GM23338 (cell line): ENCODE data around the gene ADD1. TPM values are rescaled to one million over a fixed set of nuclear protein-coding genes. Genes with fewer than 3 reads are reported as not detected.

Experiments
- ATAC-seq: fragments of 200-7000 bp; cut with Tn5 transposase; 3 replicates; pipeline ENCODE4 v1.9.1; 2020
- DNase-seq: peaks from one replicate; pipeline ENCODE4 v3.0.0-alpha.2; 2015; ENCODE audit warnings: low spot score
- H2AFZ ChIP-seq: fragments of 200-600 bp; sonication (generic); 2 replicates; pipeline ENCODE4 v1.8.0; 2016; ENCODE audit warnings: antibody characterized with exemption, mild to moderate bottlenecking, moderate library complexity
- H3F3A ChIP-seq: fragments of 200-600 bp; sonication (generic); replicated peaks from 2 replicates; pipeline ENCODE4 v1.8.0; 2017; ENCODE audit warnings: antibody characterized with exemption, mixed run types, low read depth
- H3K27ac ChIP-seq: fragments of 200-600 bp; sonication (generic); 2 replicates; pipeline ENCODE4 v1.6.1; 2016; ENCODE audit warnings: low read depth
- H3K27me3 ChIP-seq: fragments of 200-600 bp; sonication (generic); 2 replicates; pipeline ENCODE4 v1.8.0; 2016; ENCODE audit warnings: mild to moderate bottlenecking, mixed run types, moderate library complexity; ENCODE audit not compliant: insufficient read depth
- H3K36me3 ChIP-seq: fragments of 200-600 bp; sonication (generic); 2 replicates; pipeline ENCODE4 v1.8.0; 2016; ENCODE audit warnings: mild to moderate bottlenecking; ENCODE audit not compliant: insufficient read depth
- H3K4me1 ChIP-seq: fragments of 200-600 bp; sonication (generic); 2 replicates; pipeline ENCODE4 v1.8.0; 2016; ENCODE audit warnings: mild to moderate bottlenecking, moderate library complexity; ENCODE audit not compliant: insufficient read depth
- H3K4me2 ChIP-seq: fragments of 200-600 bp; sonication (generic); 2 replicates; pipeline ENCODE4 v1.7.1; 2017; ENCODE audit warnings: mixed run types
- H3K4me3 ChIP-seq: fragments of 200-600 bp; sonication (generic); 2 replicates; pipeline ENCODE4 v1.6.1; 2016; ENCODE audit warnings: mixed run types
- H3K79me2 ChIP-seq: fragments of 200-600 bp; sonication (generic); replicated peaks from 2 replicates; pipeline ENCODE4 v1.8.0; 2017; ENCODE audit warnings: mild to moderate bottlenecking; ENCODE audit not compliant: insufficient read depth
- H3K9me2 ChIP-seq: fragments of 200-600 bp; sonication (generic); 2 replicates; pipeline ENCODE4 v1.8.0; 2017; ENCODE audit not compliant: insufficient read depth
- H4K20me1 ChIP-seq: fragments of 200-600 bp; sonication (generic); replicated peaks from 2 replicates; pipeline ENCODE4 v1.8.0; 2017; ENCODE audit warnings: mild to moderate bottlenecking; ENCODE audit not compliant: insufficient read depth
- H3K27ac Mint-ChIP-seq: 2 replicates; pipeline ENCODE4 v1.8.0; 2020; ENCODE audit warnings: inconsistent platforms, mild to moderate bottlenecking, moderate library complexity, mixed read lengths
- H3K27me3 Mint-ChIP-seq: 3 replicates; pipeline ENCODE4 v1.8.0; 2022; ENCODE audit warnings: low read depth, mild to moderate bottlenecking, moderate library complexity, mixed read lengths, inconsistent platforms; ENCODE audit not compliant: insufficient read depth, poor library complexity
- H3K36me3 Mint-ChIP-seq: 3 replicates; pipeline ENCODE4 v1.8.0; 2021; ENCODE audit warnings: low read depth, mild to moderate bottlenecking, inconsistent platforms, moderate library complexity, mixed read lengths
- H3K4me1 Mint-ChIP-seq: 3 replicates; pipeline ENCODE4 v1.8.0; 2020; ENCODE audit warnings: mild to moderate bottlenecking, inconsistent platforms, mixed read lengths
- H3K4me3 Mint-ChIP-seq: 3 replicates; pipeline ENCODE4 v1.8.0; 2021; ENCODE audit warnings: moderate library complexity, mild to moderate bottlenecking, inconsistent platforms, mixed read lengths
- H3K9me3 Mint-ChIP-seq: 3 replicates; pipeline ENCODE4 v1.8.0; 2020; ENCODE audit warnings: moderate library complexity, mild to moderate bottlenecking, inconsistent platforms, mixed read lengths
- CREB1 ChIP-seq: fragments of 250-450 bp; sonication (Bioruptor Pico); IDR thresholded peaks from 2 replicates; pipeline ENCODE4 v1.5.0; 2020; ENCODE audit warnings: low read depth, mild to moderate bottlenecking, moderate library complexity
- ETS1 ChIP-seq: IDR thresholded peaks from 2 replicates; pipeline ENCODE4 v1.6.1; 2016; ENCODE audit warnings: antibody characterized with exemption
- EZH2phosphoT487 ChIP-seq: fragments of 200-600 bp; sonication (generic); IDR thresholded peaks from one replicate; pipeline ENCODE4 v1.8.1; 2018; ENCODE audit warnings: antibody characterized with exemption; ENCODE audit not compliant: unreplicated experiment
- JUNB ChIP-seq: IDR thresholded peaks from one replicate; pipeline ENCODE4 v1.6.1; 2016; ENCODE audit warnings: antibody characterized with exemption; ENCODE audit not compliant: unreplicated experiment
- NANOG ChIP-seq: IDR thresholded peaks from 2 replicates; pipeline ENCODE4 v1.6.1; 2016; ENCODE audit warnings: antibody characterized with exemption, borderline replicate concordance
- POLR2AphosphoS5 ChIP-seq: IDR thresholded peaks from 2 replicates; pipeline ENCODE4 v1.6.1; 2016; ENCODE audit warnings: antibody characterized with exemption, low read depth
- polyA plus RNA-seq: library from polyadenylated mRNA; unstranded; fragments of >200 nt; fragmentation: Nextera tagmentation; extraction: Ambion mirVana; gene quantifications from 2 replicates; pipeline ENCODE4 v1.2.1, GENCODE V29; 2016
- total RNA-seq: library from RNA; depleted of rRNA; stranded (reverse); fragments of >200 nt; shearing (Covaris generic); gene quantifications from 2 replicates; pipeline ENCODE4 v1.2.3, GENCODE V29; 2014
- TF ChIP-seq, protein P1 (sequence below), 2 experiments: fragments of 200-600 bp in 1 of 2; sonication (generic) in 1 of 2; conservative IDR thresholded peaks; 2 replicates each; pipeline versions ENCODE4 v1.5.1 to v1.6.1; 2016 to 2017; ENCODE audit warnings: antibody characterized with exemption in 2 of 2, low read depth in 2 of 2, mild to moderate bottlenecking in 2 of 2, moderate library complexity in 1 of 2

The ADD1 gene
- total and polyA plus RNA-seq, 2 experiments from 2014 or later, result 126 to 144 TPM

DNA sequence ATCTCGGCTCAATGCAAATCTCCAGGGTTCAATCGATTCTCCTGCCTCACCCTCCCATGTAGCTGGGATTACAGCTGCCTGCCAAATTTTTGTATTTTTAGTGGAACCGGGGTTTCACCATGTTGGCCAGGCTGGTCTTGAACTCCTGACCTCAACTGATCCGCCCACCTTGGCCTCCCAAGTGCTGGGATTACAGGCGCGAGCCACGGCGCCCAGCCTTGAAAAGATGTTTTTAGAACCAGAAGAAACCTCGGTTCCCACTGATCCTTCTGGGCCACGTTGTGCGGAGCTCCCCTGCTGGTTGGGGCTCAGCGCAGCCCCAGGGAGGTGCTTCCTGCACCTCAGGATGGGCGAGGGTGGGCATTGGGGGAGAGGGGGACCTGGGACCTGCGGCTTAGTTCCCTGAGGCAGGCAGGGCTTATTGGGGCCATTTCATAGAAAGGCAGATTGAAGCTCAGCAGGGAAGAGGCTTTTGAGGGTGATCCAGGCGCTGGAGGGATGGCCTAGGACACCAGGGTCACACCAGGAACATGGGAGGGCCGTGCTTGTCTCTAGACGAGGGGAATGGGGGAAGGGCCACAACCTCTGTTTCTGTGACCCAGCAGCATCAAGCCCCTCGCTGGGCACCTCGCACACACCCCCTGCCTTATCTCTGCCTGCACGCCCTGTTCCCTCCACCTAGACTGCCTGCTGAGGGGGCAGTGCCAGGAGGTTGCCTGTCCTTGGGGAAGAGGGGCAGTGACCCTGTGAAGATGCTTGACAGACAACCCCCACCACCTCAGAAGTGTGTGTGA is 6.3 kb upstream of the ADD1 start:
- H3K36me3 Mint-ChIP-seq, result peaks cover 24% of the 10 kb centered on the region; the same call in 2 of the 3 replicates
- DNase-seq, result peak; percentile 29
- no peaks in the 10 kb centered on the region for H3K9me2 ChIP-seq
- H3K27ac ChIP-seq, result peak overlapping the region; percentile 81; the same call in 1 of the 2 replicates
- H3K27me3 Mint-ChIP-seq, result peaks cover 4% of the 10 kb centered on the region
- TF ChIP-seq EZH2phosphoT487 (no peak), POLR2AphosphoS5 (no peak), NANOG (no peak)
- TF ChIP-seq, protein P1, sequence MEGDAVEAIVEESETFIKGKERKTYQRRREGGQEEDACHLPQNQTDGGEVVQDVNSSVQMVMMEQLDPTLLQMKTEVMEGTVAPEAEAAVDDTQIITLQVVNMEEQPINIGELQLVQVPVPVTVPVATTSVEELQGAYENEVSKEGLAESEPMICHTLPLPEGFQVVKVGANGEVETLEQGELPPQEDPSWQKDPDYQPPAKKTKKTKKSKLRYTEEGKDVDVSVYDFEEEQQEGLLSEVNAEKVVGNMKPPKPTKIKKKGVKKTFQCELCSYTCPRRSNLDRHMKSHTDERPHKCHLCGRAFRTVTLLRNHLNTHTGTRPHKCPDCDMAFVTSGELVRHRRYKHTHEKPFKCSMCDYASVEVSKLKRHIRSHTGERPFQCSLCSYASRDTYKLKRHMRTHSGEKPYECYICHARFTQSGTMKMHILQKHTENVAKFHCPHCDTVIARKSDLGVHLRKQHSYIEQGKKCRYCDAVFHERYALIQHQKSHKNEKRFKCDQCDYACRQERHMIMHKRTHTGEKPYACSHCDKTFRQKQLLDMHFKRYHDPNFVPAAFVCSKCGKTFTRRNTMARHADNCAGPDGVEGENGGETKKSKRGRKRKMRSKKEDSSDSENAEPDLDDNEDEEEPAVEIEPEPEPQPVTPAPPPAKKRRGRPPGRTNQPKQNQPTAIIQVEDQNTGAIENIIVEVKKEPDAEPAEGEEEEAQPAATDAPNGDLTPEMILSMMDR (conservative IDR thresholded peaks at IDR 0.05; ENCODE audit: low read depth in 2 of 2), result 0 out of 4 replicates have a peak, but pooled peaks of 1 of the 2 experiments have one; percentile 5
- H3K4me2 ChIP-seq, result peak overlapping the region; percentile 27
- H3K27ac Mint-ChIP-seq, result 0 out of 2 replicates have a peak overlapping the region, but pooled peaks have one; percentile 40
- H3K4me1 ChIP-seq, result peaks cover 20% of the 10 kb centered on the region
- peaks cover 4% of the 10 kb centered on the region; the same call in 1 of the 3 replicates for H3K9me3 Mint-ChIP-seq
- H3K36me3 ChIP-seq, result no peaks in the 10 kb centered on the region
- H3K27me3 ChIP-seq, result no peaks in the 10 kb centered on the region
- H3K4me1 Mint-ChIP-seq, result peaks cover 15% of the 10 kb centered on the region
- H3F3A ChIP-seq, result 0 out of 2 replicates have a peak, but pooled peaks cover 10% of the 10 kb centered on the region
- no peak overlapping the region for H2AFZ ChIP-seq
- no peak overlapping the region for H3K4me3 Mint-ChIP-seq
- H3K4me3 ChIP-seq, result no peak overlapping the region
- peak; percentile 70 for ATAC-seq
- H3K79me2 ChIP-seq, result no peaks in the 10 kb centered on the region
- H4K20me1 ChIP-seq, result no peaks in the 10 kb centered on the region

GRCh38 chr4:2837904-2838496 is 5.6 kb upstream of the ADD1 start:
- Histone ChIP-seq H3K27ac (peak overlapping the region; percentile 81; the same call in 1 of the 2 replicates), H4K20me1 (no peaks in the 10 kb centered on the region), H3F3A (0 out of 2 replicates have a peak, but pooled peaks cover 10% of the 10 kb centered on the region), H3K79me2 (no peaks in the 10 kb centered on the region), H3K36me3 (no peaks in the 10 kb centered on the region), H3K9me2 (no peaks in the 10 kb centered on the region), H3K27me3 (no peaks in the 10 kb centered on the region), H3K4me1 (peaks cover 20% of the 10 kb centered on the region), H3K4me2 (peak overlapping the region; percentile 27), H2AFZ (no peak overlapping the region), H3K4me3 (no peak overlapping the region)
- peaks cover 2% of the 10 kb centered on the region for H3K27me3 Mint-ChIP-seq
- peaks cover 17% of the 10 kb centered on the region; the same call in 2 of the 3 replicates for H3K36me3 Mint-ChIP-seq
- peak; percentile 27; the same call in 2 of the 3 replicates for ATAC-seq
- DNase-seq, result no peak
- no peak overlapping the region for H3K4me3 Mint-ChIP-seq
- TF ChIP-seq ETS1 (no peak), EZH2phosphoT487 (no peak), POLR2AphosphoS5 (no peak), CREB1 (CRISPR knock-in tag) (no peak), JUNB (no peak)
- peaks cover 20% of the 10 kb centered on the region for H3K4me1 Mint-ChIP-seq
- no peak overlapping the region for H3K27ac Mint-ChIP-seq
- H3K9me3 Mint-ChIP-seq, result peaks cover 4% of the 10 kb centered on the region; the same call in 1 of the 3 replicates
